ENCODE data around the gene NBAS.

- TF ChIP-seq POLR2AphosphoS5 (IDR thresholded peaks at IDR 0.05; ENCODE audit: low read depth, low read length) (no peak), CTCF (IDR thresholded peaks at IDR 0.05) (no peak), SIN3A (IDR thresholded peaks at IDR 0.05; ENCODE audit: borderline replicate concordance, insufficient read depth, low read depth, low read length) (no peak), TCF7L2 (IDR thresholded peaks at IDR 0.05; ENCODE audit: low read depth, low read length) (no peak), REST (IDR thresholded peaks at IDR 0.05; ENCODE audit: insufficient read depth in 1 of 2, low read depth in 2 of 2, low read length in 1 of 2) (no peak)
Measured at GRCh38 chr2:15173501-15173900, 387.6 kb downstream of the NBAS start.

Data from Panc1 (cell line).